H1 (cell line): ENCODE measurements around the gene RALGDS. TPM values are rescaled to one million over a fixed set of nuclear protein-coding genes. Genes with fewer than 3 reads are reported as not detected.

Experiments used
- CTBP2 ChIP-seq: IDR thresholded peaks from 2 replicates; pipeline ENCODE4 v1.7.0; 2011; ENCODE audit warnings: borderline replicate concordance, mild to moderate bottlenecking, moderate library complexity, mixed read lengths, low read length; ENCODE audit not compliant: insufficient read depth, insufficient read length
- EGR1 ChIP-seq: IDR thresholded peaks from 2 replicates; pipeline ENCODE4 v1.6.1; 2011; ENCODE audit warnings: low read depth, low read length, borderline replicate concordance
- GTF2F1 ChIP-seq: IDR thresholded peaks from 2 replicates; pipeline ENCODE4 v1.6.1; 2012; ENCODE audit warnings: low read depth, low read length, improper control_type of control experiment, borderline replicate concordance
- HDAC6 ChIP-seq: IDR thresholded peaks from one replicate; pipeline ENCODE4 v1.7.1; 2012; ENCODE audit warnings: low read depth, mild to moderate bottlenecking, inconsistent platforms, low read length, moderate library complexity
- KDM5A ChIP-seq: fragments of 200-600 bp; IDR thresholded peaks from 2 replicates; pipeline ENCODE4 v1.7.1; 2012; ENCODE audit warnings: mild to moderate bottlenecking, low read length, inconsistent platforms, mixed read lengths
- POLR2A ChIP-seq, 2 experiments: IDR thresholded peaks; 1 replicate in 1 of 2; 2 replicates in 1 of 2; pipeline ENCODE4 v1.6.1; 2011; ENCODE audit warnings: low read depth in 2 of 2, low read length in 2 of 2, mild to moderate bottlenecking in 2 of 2; ENCODE audit errors: control extremely low read depth in 1 of 2
- POLR2AphosphoS5 ChIP-seq: IDR thresholded peaks from 2 replicates; pipeline ENCODE4 v1.6.1; 2011; ENCODE audit warnings: low read depth, low read length
- POU5F1 ChIP-seq: IDR thresholded peaks from 2 replicates; pipeline ENCODE4 v1.6.1; 2011; ENCODE audit warnings: low read depth, mild to moderate bottlenecking, low read length, moderate library complexity
- RFX5 ChIP-seq: IDR thresholded peaks from 2 replicates; pipeline ENCODE4 v1.6.1; 2011; ENCODE audit warnings: low read depth, low read length, improper control_type of control experiment, borderline replicate concordance
- SP2 ChIP-seq: IDR thresholded peaks from 2 replicates; pipeline ENCODE4 v1.6.1; 2012; ENCODE audit warnings: mild to moderate bottlenecking, low read length, inconsistent platforms
- SP4 ChIP-seq: IDR thresholded peaks from 2 replicates; pipeline ENCODE4 v1.6.1; 2012; ENCODE audit warnings: low read length, inconsistent platforms
- TBP ChIP-seq: IDR thresholded peaks from 2 replicates; pipeline ENCODE4 v1.6.1; 2011; ENCODE audit warnings: low read depth, low read length, improper control_type of control experiment
- polyA plus RNA-seq, 7 experiments: library from polyadenylated mRNA; depleted of rRNA in 3 of 7; stranded (reverse) in 5 of 7; unstranded in 2 of 7; fragments of >200 nt in 5 of 7; fragments of 200-250 nt in 2 of 7; gene quantifications; 1 replicate in 5 of 7; 2 replicates in 1 of 7; 4 replicates in 1 of 7; pipeline versions ENCODE4 v1.2.1 to v1.2.3, GENCODE V29; 2011 to 2013; ENCODE audit warnings: missing spikeins in 2 of 7, mixed read lengths in 2 of 7
- total RNA-seq: library from RNA; stranded (reverse); fragmentation: NEBNext Ultra II Directional; extraction: Animal tissue kit (Norgen Biotek cat#: 25700); gene quantifications from 2 replicates; pipeline ENCODE4 v1.2.1, GENCODE V29; 2021
- TF ChIP-seq, protein P1 (sequence below): fragments of 300-600 bp; sonication (generic); IDR thresholded peaks from 2 replicates; pipeline ENCODE4 v1.7.1; 2012; ENCODE audit warnings: low read length, moderate library complexity, mild to moderate bottlenecking, inconsistent platforms; ENCODE audit not compliant: insufficient replicate concordance

Gene RALGDS
- total and polyA plus RNA-seq, 2 of the 8 experiments (the other 6 are each of a cell fraction or from before 2014, with no cell fraction given): 14.5 to 25.5 TPM

GRCh38 chr9:133127340-133127981 is 6.4 kb upstream of the RALGDS start (continued):
- TF ChIP-seq, protein P1, sequence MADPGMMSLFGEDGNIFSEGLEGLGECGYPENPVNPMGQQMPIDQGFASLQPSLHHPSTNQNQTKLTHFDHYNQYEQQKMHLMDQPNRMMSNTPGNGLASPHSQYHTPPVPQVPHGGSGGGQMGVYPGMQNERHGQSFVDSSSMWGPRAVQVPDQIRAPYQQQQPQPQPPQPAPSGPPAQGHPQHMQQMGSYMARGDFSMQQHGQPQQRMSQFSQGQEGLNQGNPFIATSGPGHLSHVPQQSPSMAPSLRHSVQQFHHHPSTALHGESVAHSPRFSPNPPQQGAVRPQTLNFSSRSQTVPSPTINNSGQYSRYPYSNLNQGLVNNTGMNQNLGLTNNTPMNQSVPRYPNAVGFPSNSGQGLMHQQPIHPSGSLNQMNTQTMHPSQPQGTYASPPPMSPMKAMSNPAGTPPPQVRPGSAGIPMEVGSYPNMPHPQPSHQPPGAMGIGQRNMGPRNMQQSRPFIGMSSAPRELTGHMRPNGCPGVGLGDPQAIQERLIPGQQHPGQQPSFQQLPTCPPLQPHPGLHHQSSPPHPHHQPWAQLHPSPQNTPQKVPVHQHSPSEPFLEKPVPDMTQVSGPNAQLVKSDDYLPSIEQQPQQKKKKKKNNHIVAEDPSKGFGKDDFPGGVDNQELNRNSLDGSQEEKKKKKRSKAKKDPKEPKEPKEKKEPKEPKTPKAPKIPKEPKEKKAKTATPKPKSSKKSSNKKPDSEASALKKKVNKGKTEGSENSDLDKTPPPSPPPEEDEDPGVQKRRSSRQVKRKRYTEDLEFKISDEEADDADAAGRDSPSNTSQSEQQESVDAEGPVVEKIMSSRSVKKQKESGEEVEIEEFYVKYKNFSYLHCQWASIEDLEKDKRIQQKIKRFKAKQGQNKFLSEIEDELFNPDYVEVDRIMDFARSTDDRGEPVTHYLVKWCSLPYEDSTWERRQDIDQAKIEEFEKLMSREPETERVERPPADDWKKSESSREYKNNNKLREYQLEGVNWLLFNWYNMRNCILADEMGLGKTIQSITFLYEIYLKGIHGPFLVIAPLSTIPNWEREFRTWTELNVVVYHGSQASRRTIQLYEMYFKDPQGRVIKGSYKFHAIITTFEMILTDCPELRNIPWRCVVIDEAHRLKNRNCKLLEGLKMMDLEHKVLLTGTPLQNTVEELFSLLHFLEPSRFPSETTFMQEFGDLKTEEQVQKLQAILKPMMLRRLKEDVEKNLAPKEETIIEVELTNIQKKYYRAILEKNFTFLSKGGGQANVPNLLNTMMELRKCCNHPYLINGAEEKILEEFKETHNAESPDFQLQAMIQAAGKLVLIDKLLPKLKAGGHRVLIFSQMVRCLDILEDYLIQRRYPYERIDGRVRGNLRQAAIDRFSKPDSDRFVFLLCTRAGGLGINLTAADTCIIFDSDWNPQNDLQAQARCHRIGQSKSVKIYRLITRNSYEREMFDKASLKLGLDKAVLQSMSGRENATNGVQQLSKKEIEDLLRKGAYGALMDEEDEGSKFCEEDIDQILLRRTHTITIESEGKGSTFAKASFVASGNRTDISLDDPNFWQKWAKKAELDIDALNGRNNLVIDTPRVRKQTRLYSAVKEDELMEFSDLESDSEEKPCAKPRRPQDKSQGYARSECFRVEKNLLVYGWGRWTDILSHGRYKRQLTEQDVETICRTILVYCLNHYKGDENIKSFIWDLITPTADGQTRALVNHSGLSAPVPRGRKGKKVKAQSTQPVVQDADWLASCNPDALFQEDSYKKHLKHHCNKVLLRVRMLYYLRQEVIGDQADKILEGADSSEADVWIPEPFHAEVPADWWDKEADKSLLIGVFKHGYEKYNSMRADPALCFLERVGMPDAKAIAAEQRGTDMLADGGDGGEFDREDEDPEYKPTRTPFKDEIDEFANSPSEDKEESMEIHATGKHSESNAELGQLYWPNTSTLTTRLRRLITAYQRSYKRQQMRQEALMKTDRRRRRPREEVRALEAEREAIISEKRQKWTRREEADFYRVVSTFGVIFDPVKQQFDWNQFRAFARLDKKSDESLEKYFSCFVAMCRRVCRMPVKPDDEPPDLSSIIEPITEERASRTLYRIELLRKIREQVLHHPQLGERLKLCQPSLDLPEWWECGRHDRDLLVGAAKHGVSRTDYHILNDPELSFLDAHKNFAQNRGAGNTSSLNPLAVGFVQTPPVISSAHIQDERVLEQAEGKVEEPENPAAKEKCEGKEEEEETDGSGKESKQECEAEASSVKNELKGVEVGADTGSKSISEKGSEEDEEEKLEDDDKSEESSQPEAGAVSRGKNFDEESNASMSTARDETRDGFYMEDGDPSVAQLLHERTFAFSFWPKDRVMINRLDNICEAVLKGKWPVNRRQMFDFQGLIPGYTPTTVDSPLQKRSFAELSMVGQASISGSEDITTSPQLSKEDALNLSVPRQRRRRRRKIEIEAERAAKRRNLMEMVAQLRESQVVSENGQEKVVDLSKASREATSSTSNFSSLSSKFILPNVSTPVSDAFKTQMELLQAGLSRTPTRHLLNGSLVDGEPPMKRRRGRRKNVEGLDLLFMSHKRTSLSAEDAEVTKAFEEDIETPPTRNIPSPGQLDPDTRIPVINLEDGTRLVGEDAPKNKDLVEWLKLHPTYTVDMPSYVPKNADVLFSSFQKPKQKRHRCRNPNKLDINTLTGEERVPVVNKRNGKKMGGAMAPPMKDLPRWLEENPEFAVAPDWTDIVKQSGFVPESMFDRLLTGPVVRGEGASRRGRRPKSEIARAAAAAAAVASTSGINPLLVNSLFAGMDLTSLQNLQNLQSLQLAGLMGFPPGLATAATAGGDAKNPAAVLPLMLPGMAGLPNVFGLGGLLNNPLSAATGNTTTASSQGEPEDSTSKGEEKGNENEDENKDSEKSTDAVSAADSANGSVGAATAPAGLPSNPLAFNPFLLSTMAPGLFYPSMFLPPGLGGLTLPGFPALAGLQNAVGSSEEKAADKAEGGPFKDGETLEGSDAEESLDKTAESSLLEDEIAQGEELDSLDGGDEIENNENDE: no peak
- TF ChIP-seq RFX5 (no peak), POLR2A (IDR thresholded peaks at IDR 0.05; ENCODE audit: control extremely low read depth in 1 of 2, low read depth in 2 of 2, low read length in 2 of 2) (no peak), KDM5A (no peak), HDAC6 (no peak), EGR1 (no peak), CTBP2 (no peak), SP4 (no peak), SP2 (no peak), GTF2F1 (no peak), POLR2AphosphoS5 (no peak), TBP (no peak), POU5F1 (no peak)
